ENCODE data around the gene GRK5.
A peak's percentile ranks its signal among the peaks of the same experiment; 100 is the strongest.

Gene GRK5

GRCh38 chr10:119341459-119342301 is 134.3 kb downstream of the GRK5 start:
- DNase-seq (ENCODE audit: low read depth in 2 of 2), result no peak

GRCh38 chr10:119342335-119342734 is 135.0 kb downstream of the GRK5 start:
- DNase-seq (ENCODE audit: low read depth in 2 of 2), result no peak

GRCh38 chr10:119343011-119343601 is 135.7 kb downstream of the GRK5 start:
- no peak for DNase-seq (ENCODE audit: low read depth in 2 of 2)

GRCh38 chr10:119344381-119344780 is 137.0 kb downstream of the GRK5 start:
- DNase-seq (ENCODE audit: low read depth in 2 of 2), result no peak

- DNase-seq (ENCODE audit: low read depth in 2 of 2), result no peak
Observed at GRCh38 chr10:119346095-119346832, 138.9 kb downstream of the GRK5 start.

- no peak for DNase-seq (ENCODE audit: low read depth in 2 of 2)
Observed at GRCh38 chr10:119347181-119347974, 140.0 kb downstream of the GRK5 start.

- DNase-seq (ENCODE audit: low read depth in 2 of 2), result no peak
Observed at GRCh38 chr10:119348106-119348505, 140.7 kb downstream of the GRK5 start.

GRCh38 chr10:119348516-119349240 is 141.3 kb downstream of the GRK5 start:
- no peak for DNase-seq (ENCODE audit: low read depth in 2 of 2)

GRCh38 chr10:119349341-119349740 is 142.0 kb downstream of the GRK5 start:
- DNase-seq (ENCODE audit: low read depth in 2 of 2), result no peak

- no peak for DNase-seq (ENCODE audit: low read depth in 2 of 2)
Observed at GRCh38 chr10:119349937-119350501, 142.6 kb downstream of the GRK5 start.

- DNase-seq (ENCODE audit: low read depth in 2 of 2), result peak in 1 of 2 experiments; percentile 39
Observed at GRCh38 chr10:119350502-119351097, 143.2 kb downstream of the GRK5 start.

GRCh38 chr10:119351189-119351588 is 143.8 kb downstream of the GRK5 start:
- DNase-seq (ENCODE audit: low read depth in 2 of 2), result no peak

- no peak for DNase-seq (ENCODE audit: low read depth in 2 of 2)
Observed at GRCh38 chr10:119352042-119352441, 144.7 kb downstream of the GRK5 start.

GRCh38 chr10:119352807-119353206 is 145.4 kb downstream of the GRK5 start:
- DNase-seq (ENCODE audit: low read depth in 2 of 2), result no peak

- DNase-seq (ENCODE audit: low read depth in 2 of 2), result no peak
Observed at GRCh38 chr10:119353421-119353820, 146.1 kb downstream of the GRK5 start.

GRCh38 chr10:119355930-119356329 is 148.6 kb downstream of the GRK5 start:
- no peak for DNase-seq (ENCODE audit: low read depth in 2 of 2)

- DNase-seq (ENCODE audit: low read depth in 2 of 2), result no peak
Observed at GRCh38 chr10:119357412-119358151, 150.2 kb downstream of the GRK5 start.

GRCh38 chr10:119358152-119358512 is 150.8 kb downstream of the GRK5 start:
- DNase-seq (ENCODE audit: low read depth in 2 of 2), result no peak

GRCh38 chr10:119358567-119358966 is 151.2 kb downstream of the GRK5 start:
- DNase-seq (ENCODE audit: low read depth in 2 of 2), result no peak

- no peak for DNase-seq (ENCODE audit: low read depth in 2 of 2)
Observed at GRCh38 chr10:119359025-119359424, 151.7 kb downstream of the GRK5 start.

Data from fibroblast of skin of left biceps (primary cell).